Forelimb muscle (tissue), 1 donor: ENCODE measurements around the gene TIMP2. TPM values are rescaled to one million over a fixed set of nuclear protein-coding genes. Genes with fewer than 3 reads are reported as not detected.
A peak's percentile ranks its signal among the peaks of the same experiment; 100 is the strongest.
"Not testable (repeated sequence)": the region's sequence is repeated elsewhere in the genome, so short reads cannot be mapped to it uniquely, and the experiment has no call there.

ENCODE experiments used
- DNase-seq: peaks from one replicate; pipeline ENCODE4 v3.0.0-alpha.2; 2013; ENCODE audit warnings: low read depth
- polyA plus RNA-seq: library from polyadenylated mRNA; unstranded; fragments of 120-200 nt; gene quantifications from one replicate; pipeline ENCODE4 v1.2.1, GENCODE V29; 2013; ENCODE audit not compliant: insufficient read length

Gene TIMP2
- polyA plus RNA-seq, 1 donor, result 164 TPM

DNA sequence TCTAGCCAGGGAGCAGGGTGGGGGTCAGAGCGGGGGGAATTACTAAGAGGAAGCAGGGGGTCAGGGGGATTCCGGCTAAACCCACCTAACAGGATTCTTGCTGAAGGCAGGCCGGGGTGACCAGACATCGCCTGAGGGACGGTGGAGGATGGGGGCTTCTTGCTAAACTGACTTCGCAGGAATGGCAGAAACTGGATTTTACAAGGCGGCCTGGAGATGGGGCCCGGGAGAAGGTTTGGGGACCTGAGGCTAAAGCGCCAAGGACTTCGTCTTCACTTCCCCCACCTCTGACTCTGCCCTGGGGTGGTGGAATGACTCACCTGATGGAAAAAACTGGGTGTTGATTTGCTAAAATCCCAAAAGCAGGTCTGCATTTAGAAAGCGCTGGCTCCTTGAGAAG lies 31.1 kb upstream of the TIMP2 start:
- DNase-seq, result no peak

DNA sequence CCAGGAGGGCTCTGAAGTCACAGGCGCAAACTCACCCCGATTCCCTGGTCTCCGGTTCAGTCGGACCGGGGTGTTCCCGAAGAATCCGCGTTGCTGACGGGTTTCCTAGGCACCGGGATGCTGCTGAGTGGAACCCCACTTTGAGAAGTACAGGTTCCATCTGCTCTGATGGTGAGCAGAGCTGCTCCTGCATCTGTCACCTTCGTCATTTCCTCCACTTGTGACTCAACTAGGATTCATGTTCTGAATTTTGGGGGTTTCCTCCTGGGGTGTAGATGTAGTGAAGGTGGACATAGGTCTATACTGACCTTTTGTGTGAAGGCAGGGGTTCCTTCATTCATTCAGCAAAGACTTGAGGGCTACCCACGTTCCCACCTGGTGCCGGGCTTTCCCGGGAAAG lies 29.5 kb upstream of the TIMP2 start:
- DNase-seq, result no peak

- DNase-seq, result no peak
These were observed 28.5 kb upstream of the TIMP2 start for GRCh38 chr17:78953356-78954350.

- DNase-seq, result no peak
These were observed 27.5 kb upstream of the TIMP2 start for GRCh38 chr17:78952706-78953105.

DNA sequence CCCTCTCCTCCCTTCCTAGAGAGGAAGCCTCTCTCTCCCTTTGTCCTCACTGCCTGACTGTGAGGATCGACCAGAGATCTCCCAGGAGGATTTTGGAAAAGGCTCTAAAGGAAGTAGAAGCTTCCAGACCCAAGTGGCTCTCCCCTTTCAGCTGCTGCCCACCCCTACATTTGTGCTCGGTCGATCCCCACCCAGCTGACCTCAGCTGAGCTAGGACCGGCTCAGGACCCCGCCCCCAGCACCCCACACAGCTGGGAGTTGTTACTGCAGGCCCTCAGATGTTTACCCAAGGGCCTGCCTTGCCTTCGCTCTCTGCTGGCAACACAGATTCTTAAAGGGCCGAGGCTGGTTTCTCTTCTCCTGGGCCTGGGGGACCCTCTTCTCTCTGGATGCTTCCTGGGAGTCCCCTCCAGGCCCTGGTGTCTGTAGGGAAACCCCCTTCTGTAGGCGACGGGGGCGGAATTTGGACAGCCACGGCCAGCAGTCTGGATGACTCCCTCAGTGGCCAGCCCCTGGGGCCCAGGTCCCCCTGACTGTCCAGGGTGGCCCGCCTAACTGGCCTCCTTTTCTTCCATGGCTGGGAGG lies 26.9 kb upstream of the TIMP2 start:
- DNase-seq, result no peak

- no peak for DNase-seq
These were observed 25.7 kb upstream of the TIMP2 start for GRCh38 chr17:78950870-78951269.

- DNase-seq, result no peak
These were observed 22.3 kb upstream of the TIMP2 start for GRCh38 chr17:78947235-78948149.

GRCh38 chr17:78946631-78947030 lies 21.4 kb upstream of the TIMP2 start:
- no peak for DNase-seq

DNA sequence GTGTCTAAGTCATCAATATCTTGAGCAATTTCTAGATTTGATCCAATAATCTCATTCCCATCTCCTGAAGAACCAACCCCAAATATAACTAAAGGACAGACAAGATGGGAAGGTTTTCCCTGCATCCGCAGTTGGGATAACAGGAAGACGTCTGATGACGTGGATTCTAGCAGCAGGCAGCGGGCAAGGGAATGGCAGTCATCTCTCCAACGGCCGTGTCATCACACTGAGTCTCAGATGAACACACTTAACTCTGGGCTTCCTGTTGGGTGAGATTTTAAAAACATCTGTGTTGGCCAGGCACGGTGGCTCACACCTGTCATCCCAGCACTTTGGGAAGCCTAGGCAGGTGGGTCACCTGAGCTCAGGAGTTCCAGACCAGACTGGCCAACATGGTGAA lies 20.9 kb upstream of the TIMP2 start:
- DNase-seq, result no peak

GRCh38 chr17:78945455-78945854 lies 20.3 kb upstream of the TIMP2 start:
- not testable (repeated sequence) for DNase-seq

DNA sequence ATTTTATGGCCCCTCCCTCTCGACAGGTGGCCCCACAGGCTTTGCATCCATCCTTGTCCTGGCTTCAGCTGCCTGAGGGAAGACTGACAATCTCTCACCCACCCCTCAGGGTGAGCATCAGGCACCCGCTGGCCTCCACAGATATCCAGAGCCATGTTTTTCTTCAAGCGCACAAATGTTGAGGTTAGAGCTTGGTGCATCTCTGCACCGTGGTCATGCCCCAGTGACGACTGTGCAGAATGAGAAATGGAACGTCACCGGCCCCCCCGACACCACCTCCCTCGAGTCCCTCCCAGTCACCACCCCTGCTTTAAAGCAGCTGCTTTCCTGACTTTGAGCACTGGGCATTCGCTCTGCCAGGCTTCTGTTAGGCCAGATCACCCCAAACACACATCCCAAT lies 19.8 kb upstream of the TIMP2 start:
- DNase-seq, result no peak

DNA sequence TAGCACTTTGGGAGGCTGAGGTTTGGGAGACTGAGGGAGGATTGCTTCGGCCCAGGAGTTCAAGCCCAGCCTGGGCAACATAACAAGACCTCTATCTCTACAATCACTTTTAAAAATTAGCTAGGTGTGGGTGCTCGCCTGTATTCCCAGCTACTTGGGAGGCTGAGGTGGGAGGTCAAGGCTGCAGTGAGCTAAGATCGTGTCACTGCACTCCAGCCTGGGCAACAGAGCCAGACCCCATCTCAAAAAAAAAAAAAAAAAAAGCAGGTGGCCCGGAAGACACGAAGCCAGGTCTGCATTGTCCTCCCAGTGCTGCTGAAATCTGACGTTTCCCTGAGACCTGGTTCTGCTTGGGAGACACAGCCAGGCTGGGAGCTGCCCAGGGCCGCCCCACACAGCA lies 18.8 kb upstream of the TIMP2 start:
- no peak for DNase-seq

GRCh38 chr17:78940708-78941107 lies 15.5 kb upstream of the TIMP2 start:
- DNase-seq, result no peak

DNA sequence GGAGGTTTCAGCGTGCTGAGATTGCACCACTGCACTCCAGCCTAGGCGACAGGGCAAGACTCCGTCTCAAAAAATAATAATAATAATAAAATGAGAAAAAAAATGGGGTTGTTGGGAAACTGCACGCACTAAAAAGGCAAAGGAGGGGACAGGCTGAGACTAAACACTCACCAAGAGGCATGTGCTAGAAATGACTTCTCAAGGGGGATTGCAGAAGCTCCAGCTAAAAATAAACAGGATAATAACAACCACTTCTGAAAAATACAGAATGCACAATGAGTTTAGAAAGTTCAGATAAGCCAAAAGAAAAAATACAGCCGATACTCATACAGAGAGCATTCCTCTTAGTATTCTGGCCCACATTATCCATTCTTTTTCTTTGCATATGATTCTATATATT lies 15.1 kb upstream of the TIMP2 start:
- no peak for DNase-seq

GRCh38 chr17:78939615-78940014 lies 14.4 kb upstream of the TIMP2 start:
- DNase-seq, result no peak

- DNase-seq, result no peak
These were observed 12.4 kb upstream of the TIMP2 start for GRCh38 chr17:78937561-78937960.

DNA sequence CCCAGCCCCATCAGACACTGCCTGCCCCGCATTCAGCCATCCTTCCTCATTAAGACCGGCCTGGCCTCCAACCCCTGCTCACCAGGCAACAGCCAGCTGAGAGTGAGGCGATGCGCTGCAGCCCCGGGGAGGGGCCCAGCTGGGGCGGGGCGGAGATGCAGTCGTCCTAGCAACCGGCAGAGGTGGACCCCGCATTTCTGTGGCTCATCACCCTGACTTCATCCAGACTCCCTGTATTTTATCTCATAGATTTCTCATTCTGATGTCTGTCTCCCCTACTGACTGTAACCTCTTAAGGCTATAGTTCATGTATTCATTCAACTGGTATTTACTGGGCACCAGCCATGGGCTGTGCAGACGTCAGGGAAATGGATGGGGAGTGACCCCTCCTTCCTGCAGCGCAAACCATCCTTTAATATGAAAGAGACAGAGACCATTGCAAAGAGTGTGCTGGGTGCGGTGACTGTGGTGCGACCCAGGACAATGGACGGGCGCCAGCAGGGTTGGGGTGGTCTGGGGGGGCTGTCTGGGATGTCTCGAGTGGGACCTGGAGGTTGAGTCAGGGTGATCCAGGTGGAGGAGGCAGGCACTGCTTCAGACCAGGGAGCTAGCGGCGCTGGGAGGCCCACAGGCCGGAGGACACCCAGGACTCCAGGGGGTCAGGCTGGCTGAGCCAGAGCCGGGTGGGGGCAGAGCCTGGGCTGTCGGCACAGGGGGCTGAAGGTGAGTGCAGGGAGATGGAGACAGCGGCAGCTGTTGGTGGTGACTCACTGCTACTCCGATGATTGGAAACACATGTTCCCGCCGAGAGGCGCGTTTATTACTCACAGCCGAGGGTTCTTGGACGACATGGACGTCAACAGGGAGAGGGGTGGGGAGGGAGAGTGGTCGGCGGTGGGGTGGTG lies 10.5 kb upstream of the TIMP2 start:
- peak; percentile 90 for DNase-seq

GRCh38 chr17:78934681-78935418 lies 9.7 kb upstream of the TIMP2 start:
- DNase-seq, result no peak

- peak; percentile 90 for DNase-seq
These were observed 8.9 kb upstream of the TIMP2 start for GRCh38 chr17:78933959-78934568.
